HepG2 (cell line): ENCODE measurements around the gene MYADML2.

ENCODE experiments used
- GABPA ChIP-seq, 2 experiments: IDR thresholded peaks; 2 replicates each; pipeline ENCODE4 v1.6.1; 2011 to 2016; ENCODE audit warnings: low read depth in 2 of 2, low read length in 1 of 2, missing biosample characterization in 1 of 2, missing genetic modification characterization in 1 of 2
- KLF13 ChIP-seq: sonication (generic); formaldehyde crosslinking; IDR thresholded peaks from 2 replicates; pipeline ENCODE4 v1.4.0; 2020; ENCODE audit warnings: mild to moderate bottlenecking, missing genetic modification reagents
- ZNF382 ChIP-seq: sonication (generic); formaldehyde crosslinking; IDR thresholded peaks from 2 replicates; pipeline ENCODE4 v1.5.0; 2020; ENCODE audit warnings: missing genetic modification reagents, mild to moderate bottlenecking, borderline replicate concordance
- ZNF510 ChIP-seq: sonication (generic); formaldehyde crosslinking; IDR thresholded peaks from 2 replicates; pipeline ENCODE4 v1.4.0; 2020; ENCODE audit warnings: low read depth, mild to moderate bottlenecking, missing genetic modification reagents
- TF ChIP-seq, protein P1 (sequence below): sonication (generic); formaldehyde crosslinking; IDR thresholded peaks from 2 replicates; pipeline ENCODE4 v1.4.0; 2020; ENCODE audit warnings: mild to moderate bottlenecking, missing genetic modification reagents, borderline replicate concordance
- TF ChIP-seq, protein P2 (sequence below): sonication (generic); formaldehyde crosslinking; IDR thresholded peaks from 2 replicates; pipeline ENCODE4 v1.4.0; 2020; ENCODE audit warnings: missing genetic modification reagents
- TF ChIP-seq, protein P3 (sequence below): IDR thresholded peaks from 2 replicates; pipeline ENCODE4 v1.6.1; 2012; ENCODE audit warnings: low read length, improper control_type of control experiment

DNA sequence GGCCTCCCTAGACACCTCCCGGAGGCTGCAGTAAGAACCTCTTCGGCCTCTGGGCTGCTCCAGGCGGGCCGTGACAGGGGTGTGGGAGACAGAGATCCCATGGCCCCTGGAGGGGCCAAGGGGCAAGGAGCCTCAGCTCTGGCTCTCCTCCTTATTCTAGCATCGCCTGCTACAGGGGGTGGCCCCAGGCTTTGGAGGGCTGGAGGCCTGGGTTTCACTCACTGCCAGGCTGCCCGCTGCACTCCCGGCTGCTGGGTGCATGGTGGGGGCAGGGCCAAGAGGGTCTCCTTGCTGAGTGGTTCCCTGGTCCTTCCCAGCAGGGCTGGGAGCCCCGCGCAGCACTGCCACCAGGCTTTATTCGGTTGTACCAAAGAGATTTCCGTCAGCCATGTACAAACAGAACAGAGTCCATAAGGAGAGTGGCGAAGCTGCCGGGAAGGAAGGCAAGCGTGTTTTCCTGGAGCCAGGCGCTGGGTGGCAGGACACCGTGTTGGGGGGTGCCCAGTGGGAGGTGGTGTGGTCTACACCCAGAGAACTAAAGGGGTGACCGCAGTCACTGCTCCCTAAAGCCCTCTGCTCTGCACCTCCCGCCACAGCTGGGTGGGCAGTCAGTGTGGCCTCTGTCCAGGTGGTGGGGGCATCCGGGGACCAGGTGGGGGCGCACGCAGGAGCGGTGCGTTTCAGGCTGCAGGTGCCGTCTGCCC lies 43.0 kb downstream of the MYADML2 start:
- no peak for TF ChIP-seq ZNF382 (CRISPR knock-in tag)
- no peak for TF ChIP-seq KLF13 (CRISPR knock-in tag)
- TF ChIP-seq, protein P1, sequence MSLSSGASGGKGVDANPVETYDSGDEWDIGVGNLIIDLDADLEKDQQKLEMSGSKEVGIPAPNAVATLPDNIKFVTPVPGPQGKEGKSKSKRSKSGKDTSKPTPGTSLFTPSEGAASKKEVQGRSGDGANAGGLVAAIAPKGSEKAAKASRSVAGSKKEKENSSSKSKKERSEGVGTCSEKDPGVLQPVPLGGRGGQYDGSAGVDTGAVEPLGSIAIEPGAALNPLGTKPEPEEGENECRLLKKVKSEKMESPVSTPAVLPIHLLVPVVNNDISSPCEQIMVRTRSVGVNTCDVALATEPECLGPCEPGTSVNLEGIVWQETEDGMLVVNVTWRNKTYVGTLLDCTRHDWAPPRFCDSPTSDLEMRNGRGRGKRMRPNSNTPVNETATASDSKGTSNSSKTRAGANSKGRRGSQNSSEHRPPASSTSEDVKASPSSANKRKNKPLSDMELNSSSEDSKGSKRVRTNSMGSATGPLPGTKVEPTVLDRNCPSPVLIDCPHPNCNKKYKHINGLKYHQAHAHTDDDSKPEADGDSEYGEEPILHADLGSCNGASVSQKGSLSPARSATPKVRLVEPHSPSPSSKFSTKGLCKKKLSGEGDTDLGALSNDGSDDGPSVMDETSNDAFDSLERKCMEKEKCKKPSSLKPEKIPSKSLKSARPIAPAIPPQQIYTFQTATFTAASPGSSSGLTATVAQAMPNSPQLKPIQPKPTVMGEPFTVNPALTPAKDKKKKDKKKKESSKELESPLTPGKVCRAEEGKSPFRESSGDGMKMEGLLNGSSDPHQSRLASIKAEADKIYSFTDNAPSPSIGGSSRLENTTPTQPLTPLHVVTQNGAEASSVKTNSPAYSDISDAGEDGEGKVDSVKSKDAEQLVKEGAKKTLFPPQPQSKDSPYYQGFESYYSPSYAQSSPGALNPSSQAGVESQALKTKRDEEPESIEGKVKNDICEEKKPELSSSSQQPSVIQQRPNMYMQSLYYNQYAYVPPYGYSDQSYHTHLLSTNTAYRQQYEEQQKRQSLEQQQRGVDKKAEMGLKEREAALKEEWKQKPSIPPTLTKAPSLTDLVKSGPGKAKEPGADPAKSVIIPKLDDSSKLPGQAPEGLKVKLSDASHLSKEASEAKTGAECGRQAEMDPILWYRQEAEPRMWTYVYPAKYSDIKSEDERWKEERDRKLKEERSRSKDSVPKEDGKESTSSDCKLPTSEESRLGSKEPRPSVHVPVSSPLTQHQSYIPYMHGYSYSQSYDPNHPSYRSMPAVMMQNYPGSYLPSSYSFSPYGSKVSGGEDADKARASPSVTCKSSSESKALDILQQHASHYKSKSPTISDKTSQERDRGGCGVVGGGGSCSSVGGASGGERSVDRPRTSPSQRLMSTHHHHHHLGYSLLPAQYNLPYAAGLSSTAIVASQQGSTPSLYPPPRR (CRISPR knock-in tag): no peak
- TF ChIP-seq, protein P2, sequence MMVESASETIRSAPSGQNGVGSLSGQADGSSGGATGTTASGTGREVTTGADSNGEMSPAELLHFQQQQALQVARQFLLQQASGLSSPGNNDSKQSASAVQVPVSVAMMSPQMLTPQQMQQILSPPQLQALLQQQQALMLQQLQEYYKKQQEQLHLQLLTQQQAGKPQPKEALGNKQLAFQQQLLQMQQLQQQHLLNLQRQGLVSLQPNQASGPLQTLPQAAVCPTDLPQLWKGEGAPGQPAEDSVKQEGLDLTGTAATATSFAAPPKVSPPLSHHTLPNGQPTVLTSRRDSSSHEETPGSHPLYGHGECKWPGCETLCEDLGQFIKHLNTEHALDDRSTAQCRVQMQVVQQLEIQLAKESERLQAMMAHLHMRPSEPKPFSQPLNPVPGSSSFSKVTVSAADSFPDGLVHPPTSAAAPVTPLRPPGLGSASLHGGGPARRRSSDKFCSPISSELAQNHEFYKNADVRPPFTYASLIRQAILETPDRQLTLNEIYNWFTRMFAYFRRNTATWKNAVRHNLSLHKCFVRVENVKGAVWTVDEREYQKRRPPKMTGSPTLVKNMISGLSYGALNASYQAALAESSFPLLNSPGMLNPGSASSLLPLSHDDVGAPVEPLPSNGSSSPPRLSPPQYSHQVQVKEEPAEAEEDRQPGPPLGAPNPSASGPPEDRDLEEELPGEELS (CRISPR knock-in tag): no peak
- TF ChIP-seq ZNF510: no peak
- no peak for TF ChIP-seq GABPA (IDR thresholded peaks at IDR 0.05; ENCODE audit: low read depth, low read length)
- TF ChIP-seq GABPA (CRISPR knock-in tag; IDR thresholded peaks at IDR 0.05; ENCODE audit: low read depth): no peak
- TF ChIP-seq, protein P3, sequence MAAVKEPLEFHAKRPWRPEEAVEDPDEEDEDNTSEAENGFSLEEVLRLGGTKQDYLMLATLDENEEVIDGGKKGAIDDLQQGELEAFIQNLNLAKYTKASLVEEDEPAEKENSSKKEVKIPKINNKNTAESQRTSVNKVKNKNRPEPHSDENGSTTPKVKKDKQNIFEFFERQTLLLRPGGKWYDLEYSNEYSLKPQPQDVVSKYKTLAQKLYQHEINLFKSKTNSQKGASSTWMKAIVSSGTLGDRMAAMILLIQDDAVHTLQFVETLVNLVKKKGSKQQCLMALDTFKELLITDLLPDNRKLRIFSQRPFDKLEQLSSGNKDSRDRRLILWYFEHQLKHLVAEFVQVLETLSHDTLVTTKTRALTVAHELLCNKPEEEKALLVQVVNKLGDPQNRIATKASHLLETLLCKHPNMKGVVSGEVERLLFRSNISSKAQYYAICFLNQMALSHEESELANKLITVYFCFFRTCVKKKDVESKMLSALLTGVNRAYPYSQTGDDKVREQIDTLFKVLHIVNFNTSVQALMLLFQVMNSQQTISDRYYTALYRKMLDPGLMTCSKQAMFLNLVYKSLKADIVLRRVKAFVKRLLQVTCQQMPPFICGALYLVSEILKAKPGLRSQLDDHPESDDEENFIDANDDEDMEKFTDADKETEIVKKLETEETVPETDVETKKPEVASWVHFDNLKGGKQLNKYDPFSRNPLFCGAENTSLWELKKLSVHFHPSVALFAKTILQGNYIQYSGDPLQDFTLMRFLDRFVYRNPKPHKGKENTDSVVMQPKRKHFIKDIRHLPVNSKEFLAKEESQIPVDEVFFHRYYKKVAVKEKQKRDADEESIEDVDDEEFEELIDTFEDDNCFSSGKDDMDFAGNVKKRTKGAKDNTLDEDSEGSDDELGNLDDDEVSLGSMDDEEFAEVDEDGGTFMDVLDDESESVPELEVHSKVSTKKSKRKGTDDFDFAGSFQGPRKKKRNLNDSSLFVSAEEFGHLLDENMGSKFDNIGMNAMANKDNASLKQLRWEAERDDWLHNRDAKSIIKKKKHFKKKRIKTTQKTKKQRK: no peak
